ENCODE measurements around the gene STK36. TPM values are rescaled to one million over a fixed set of nuclear protein-coding genes. Genes with fewer than 3 reads are reported as not detected.

STK36 gene
- total RNA-seq, 2 experiments from 2014 or later = 9.8 to 12.7 TPM

- Histone ChIP-seq H3K27me3 (ENCODE audit: control insufficient read depth in 1 of 2, insufficient read depth in 2 of 2, low read length in 2 of 2) (no peaks in the 10 kb centered on the region), H3K36me3 (ENCODE audit: insufficient read depth, low read length) (peaks cover 6% of the 10 kb centered on the region), H3K4me1 (ENCODE audit: insufficient read depth, low read length) (peaks cover 7% of the 10 kb centered on the region), H3K4me3 (ENCODE audit: low read length) (no peak overlapping the region), H3K9me3 (ENCODE audit: control insufficient read depth in 1 of 2, insufficient read depth in 1 of 2, low read length in 2 of 2) (peaks cover 0 to 4% of the 10 kb centered on the region in 2 experiments), H3K27ac (ENCODE audit: low read depth in 1 of 2, low read length in 2 of 2) (no peak overlapping the region)
- ChIA-PET CTCF (interaction anchor here (1.3 kb wide), 1 partner anchor 22 kb away, joined by 5 read pairs; the partner anchor contains the start of gene TTLL4), POLR2A (no interaction called here)
- H3K4me1 Mint-ChIP-seq (ENCODE audit: low read depth) = peaks cover 28% of the 10 kb centered on the region
- intact Hi-C loops (cut with DNase I, micrococcal nuclease) = no loop called here
- H3K27ac Mint-ChIP-seq = no peak overlapping the region
- no peaks in the 10 kb centered on the region for H3K27me3 Mint-ChIP-seq
- H3K9me3 Mint-ChIP-seq = peaks cover 2% of the 10 kb centered on the region
- H3K36me3 Mint-ChIP-seq (ENCODE audit: low read depth) = peaks cover 58% of the 10 kb centered on the region
- DNase-seq (no peak), ATAC-seq (ENCODE audit: poor library complexity) (no peak)
- no peak overlapping the region for H3K4me3 Mint-ChIP-seq
- TF ChIP-seq CTCF (IDR thresholded peaks at IDR 0.05) = no peak
These were observed 60.3 kb downstream of the STK36 start for GRCh38 chr2:218732052-218732760.

GRCh38 chr2:218732761-218733158 is 60.9 kb downstream of the STK36 start:
- Histone ChIP-seq H3K27ac (ENCODE audit: low read depth in 1 of 2, low read length in 2 of 2) (no peak overlapping the region), H3K36me3 (ENCODE audit: insufficient read depth, low read length) (peaks cover 11% of the 10 kb centered on the region), H3K4me3 (ENCODE audit: low read length) (no peak overlapping the region), H3K9me3 (ENCODE audit: control insufficient read depth in 1 of 2, insufficient read depth in 1 of 2, low read length in 2 of 2) (no peaks in the 10 kb centered on the region), H3K27me3 (ENCODE audit: control insufficient read depth in 1 of 2, insufficient read depth in 2 of 2, low read length in 2 of 2) (no peaks in the 10 kb centered on the region), H3K4me1 (ENCODE audit: insufficient read depth, low read length) (peaks cover 7% of the 10 kb centered on the region)
- ChIA-PET POLR2A (no interaction called here), CTCF (no interaction called here)
- Mint-ChIP-seq H3K36me3 (ENCODE audit: low read depth) (peaks cover 60% of the 10 kb centered on the region), H3K4me1 (ENCODE audit: low read depth) (peaks cover 26% of the 10 kb centered on the region), H3K4me3 (no peak overlapping the region), H3K27ac (no peak overlapping the region), H3K9me3 (peaks cover 1% of the 10 kb centered on the region), H3K27me3 (no peaks in the 10 kb centered on the region)
- ATAC-seq (ENCODE audit: poor library complexity) (no peak), DNase-seq (no peak)
- intact Hi-C loops (cut with DNase I, micrococcal nuclease) = no loop called here
- TF ChIP-seq CTCF (IDR thresholded peaks at IDR 0.05) = no peak

- intact Hi-C loops (cut with DNase I, micrococcal nuclease) = no loop called here
- DNase-seq (peak in 3 of 14 experiments; percentile 27 to 76 (median 69)), ATAC-seq (ENCODE audit: poor library complexity) (peak; percentile 61)
- Mint-ChIP-seq H3K36me3 (ENCODE audit: low read depth) (peaks cover 63% of the 10 kb centered on the region), H3K27me3 (no peaks in the 10 kb centered on the region), H3K4me1 (ENCODE audit: low read depth) (peaks cover 24% of the 10 kb centered on the region), H3K27ac (peak overlapping the region; percentile 18), H3K4me3 (no peak overlapping the region), H3K9me3 (no peaks in the 10 kb centered on the region)
- H3K27ac ChIP-seq (ENCODE audit: low read depth in 1 of 2, low read length in 2 of 2) = peak overlapping the region in 1 of 2 donors; percentile 35
- no peak overlapping the region for H3K4me3 ChIP-seq (ENCODE audit: low read length)
- H3K9me3 ChIP-seq (ENCODE audit: control insufficient read depth in 1 of 2, insufficient read depth in 1 of 2, low read length in 2 of 2) = no peaks in the 10 kb centered on the region
- peaks cover 7% of the 10 kb centered on the region for H3K4me1 ChIP-seq (ENCODE audit: insufficient read depth, low read length)
- TF ChIP-seq CTCF (IDR thresholded peaks at IDR 0.05) = no peak
- H3K27me3 ChIP-seq (ENCODE audit: control insufficient read depth in 1 of 2, insufficient read depth in 2 of 2, low read length in 2 of 2) = no peaks in the 10 kb centered on the region
- POLR2A ChIA-PET = no interaction called here
- H3K36me3 ChIP-seq (ENCODE audit: insufficient read depth, low read length) = peaks cover 15% of the 10 kb centered on the region
- CTCF ChIA-PET = no interaction called here
These were observed 61.5 kb downstream of the STK36 start for GRCh38 chr2:218733171-218734021.
